CD4-positive, alpha-beta T cell treated with Interferon alpha-2 for 1 hour (primary cell): Measurements from ENCODE around the gene ANAPC16.
"Not testable (repeated sequence)": the region's sequence is repeated elsewhere in the genome, so short reads cannot be mapped to it uniquely, and the experiment has no call there.

ENCODE experiments used
- DNase-seq, 2 donors: peaks; one replicate each; pipeline ENCODE4 v3.0.0-alpha.2; 2020 to 2022

The ANAPC16 gene

GRCh38 chr10:72215611-72216549 lies at the start of gene ANAPC16, which contains the start of gene ASCC1:
ANAPC16 (plus strand) TSS chr10:72216012; CDS start chr10:72223915, 7,903 bp downstream.
ASCC1 (minus strand) TSS chr10:72216276; CDS start chr10:72213298, 2,978 bp downstream.
- DNase-seq, result peak; percentile 92 to 94

GRCh38 chr10:72167118-72167517 lies 48.7 kb upstream of the ANAPC16 start:
- DNase-seq, result no peak

- DNase-seq, result no peak
These were observed 45.5 kb upstream of the ANAPC16 start for GRCh38 chr10:72170263-72170662.

- no peak for DNase-seq
These were observed 45.1 kb upstream of the ANAPC16 start for GRCh38 chr10:72170733-72171132.

DNA sequence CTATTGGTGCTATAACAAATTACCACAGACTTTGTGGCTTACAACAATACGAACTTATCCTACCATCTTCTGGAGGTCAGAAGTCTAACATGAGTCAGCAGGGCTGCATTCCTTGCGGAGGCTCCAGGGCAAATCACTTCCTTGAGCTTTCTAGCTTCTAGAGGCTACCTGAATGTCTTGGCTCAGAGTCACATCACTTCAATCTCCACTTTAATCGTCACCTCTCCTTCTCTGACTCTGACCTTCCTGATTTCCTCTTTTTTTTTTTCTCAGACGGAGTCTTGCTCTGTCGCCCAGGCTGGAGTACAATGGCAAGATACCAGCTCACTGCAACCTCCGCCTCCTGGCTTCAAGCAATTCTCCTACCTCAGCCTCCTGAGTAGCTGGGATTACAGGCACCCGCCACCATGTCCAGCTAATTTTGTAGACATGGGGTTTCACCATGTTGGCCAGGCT lies 44.6 kb upstream of the ANAPC16 start:
- DNase-seq, result no peak

GRCh38 chr10:72173262-72173618 lies 42.6 kb upstream of the ANAPC16 start:
- DNase-seq, result no peak

GRCh38 chr10:72173619-72174296 lies 42.1 kb upstream of the ANAPC16 start:
- DNase-seq, result no peak

DNA sequence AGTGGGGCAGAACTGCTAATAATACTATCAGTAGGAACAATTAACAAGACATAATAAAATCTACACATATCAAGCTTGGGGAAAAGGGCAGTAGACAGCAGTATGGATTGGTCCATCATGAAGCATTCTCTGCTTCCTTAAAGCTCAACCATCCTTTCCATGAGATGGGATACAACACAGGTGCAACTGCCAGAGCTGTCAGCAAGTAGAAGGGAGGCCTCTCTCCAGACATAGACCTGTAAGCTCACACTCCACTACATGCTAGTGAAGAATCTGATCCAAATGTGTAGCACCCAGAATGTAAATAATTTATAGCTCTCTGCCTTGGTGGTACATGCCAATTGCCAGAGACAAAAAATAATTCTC lies 41.5 kb upstream of the ANAPC16 start:
- no peak for DNase-seq

GRCh38 chr10:72175149-72175548 lies 40.7 kb upstream of the ANAPC16 start:
- no peak for DNase-seq

GRCh38 chr10:72176701-72177100 lies 39.1 kb upstream of the ANAPC16 start:
- DNase-seq, result no peak

GRCh38 chr10:72177454-72177853 lies 38.4 kb upstream of the ANAPC16 start:
- no peak for DNase-seq

DNA sequence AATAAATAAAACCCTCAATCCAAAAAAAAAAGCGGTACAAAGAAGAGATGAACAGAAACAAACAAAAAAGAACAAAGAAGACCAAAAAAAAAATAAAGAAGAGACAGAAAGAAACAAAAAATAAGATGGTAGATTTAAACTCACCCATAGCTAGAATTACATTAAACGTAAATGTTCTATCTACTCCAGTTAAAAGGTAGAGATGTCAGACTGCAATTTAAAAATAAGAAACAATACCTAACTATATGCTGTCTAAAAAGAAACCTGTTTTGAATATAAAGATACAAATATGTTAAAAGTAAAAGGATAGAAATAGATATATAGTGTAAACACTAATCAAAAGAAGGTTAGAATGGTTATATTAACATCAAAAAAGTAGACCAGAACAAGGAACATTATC lies 31.7 kb upstream of the ANAPC16 start:
- no peak for DNase-seq

- DNase-seq, result peak in 1 of 2 donors; percentile 9
These were observed 29.4 kb upstream of the ANAPC16 start for GRCh38 chr10:72186258-72186981.

DNA sequence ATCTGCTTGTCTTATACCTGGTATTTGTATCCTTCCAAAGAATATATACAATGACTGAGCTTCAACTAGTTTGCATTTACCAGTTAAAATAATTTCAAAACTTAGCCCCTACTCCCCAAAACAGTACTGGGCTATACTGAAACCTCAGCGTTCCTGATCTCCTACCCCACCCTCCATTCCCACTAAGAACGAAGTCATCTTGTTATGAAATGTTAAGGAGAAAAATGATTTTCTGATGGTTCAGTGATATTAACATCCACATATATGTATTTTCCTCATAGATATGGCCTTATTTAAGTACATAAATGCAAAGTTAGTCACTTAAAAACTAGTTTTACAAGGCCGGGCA lies 28.9 kb upstream of the ANAPC16 start:
- DNase-seq, result no peak

DNA sequence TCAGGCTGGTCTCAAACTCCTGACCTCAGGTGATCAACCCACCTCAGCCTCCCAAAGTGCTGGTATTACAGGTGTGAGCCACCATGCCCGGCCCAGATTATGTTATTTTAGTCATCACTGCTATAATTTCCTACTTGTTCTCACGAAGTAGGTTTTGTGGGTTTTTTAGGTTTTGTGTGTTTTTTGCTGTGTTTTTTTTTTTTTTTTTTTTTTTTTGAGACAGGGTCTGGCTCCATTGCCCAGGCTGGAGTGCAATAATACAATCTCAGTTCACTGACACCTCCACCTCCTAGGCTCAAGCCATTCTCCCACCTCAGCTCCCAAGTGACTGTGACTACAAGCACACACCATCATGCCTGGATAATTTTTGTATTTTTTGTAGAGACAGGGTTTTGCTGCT lies 20.9 kb upstream of the ANAPC16 start:
- DNase-seq, result no peak

DNA sequence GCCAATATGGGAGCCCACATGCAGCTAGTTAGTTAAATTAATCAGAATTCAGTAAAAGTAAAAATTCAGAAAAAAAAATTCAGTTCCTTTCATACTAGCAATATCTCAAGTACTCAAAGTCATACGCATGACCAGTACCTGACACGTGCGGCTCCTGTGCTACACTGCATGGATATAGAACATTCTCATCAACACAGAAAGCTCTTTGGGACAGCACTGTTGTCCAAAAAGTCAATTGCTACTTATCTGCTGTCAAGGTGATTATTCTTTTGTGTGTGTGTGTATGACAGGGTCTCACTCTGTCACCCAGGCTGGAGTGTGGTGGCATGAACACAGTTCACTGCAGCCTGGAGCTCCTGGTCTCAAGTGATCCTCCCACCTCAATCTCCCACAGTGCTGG lies 14.9 kb upstream of the ANAPC16 start:
- DNase-seq, result no peak

DNA sequence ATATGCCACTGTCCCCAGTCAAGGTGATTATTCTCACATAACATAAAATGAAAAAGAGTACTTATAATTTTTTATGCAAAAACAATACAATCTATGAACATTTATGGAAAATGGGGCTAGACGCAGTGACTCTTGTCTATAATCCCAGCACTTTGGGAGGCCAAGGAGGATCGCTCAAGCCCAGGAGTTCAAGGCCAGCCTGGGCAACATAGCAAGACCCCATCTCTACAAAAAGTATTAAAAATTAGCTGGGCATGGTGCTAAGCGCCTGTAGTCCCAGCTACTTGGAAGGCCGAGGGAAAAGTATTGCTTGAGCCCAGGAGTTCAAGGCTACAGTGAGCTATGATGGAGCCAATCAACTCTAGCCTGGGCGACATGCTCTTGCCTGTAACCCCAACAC lies 14.5 kb upstream of the ANAPC16 start:
- DNase-seq, result no peak

- DNase-seq, result no peak
These were observed 11.5 kb upstream of the ANAPC16 start for GRCh38 chr10:72204296-72204695.

DNA sequence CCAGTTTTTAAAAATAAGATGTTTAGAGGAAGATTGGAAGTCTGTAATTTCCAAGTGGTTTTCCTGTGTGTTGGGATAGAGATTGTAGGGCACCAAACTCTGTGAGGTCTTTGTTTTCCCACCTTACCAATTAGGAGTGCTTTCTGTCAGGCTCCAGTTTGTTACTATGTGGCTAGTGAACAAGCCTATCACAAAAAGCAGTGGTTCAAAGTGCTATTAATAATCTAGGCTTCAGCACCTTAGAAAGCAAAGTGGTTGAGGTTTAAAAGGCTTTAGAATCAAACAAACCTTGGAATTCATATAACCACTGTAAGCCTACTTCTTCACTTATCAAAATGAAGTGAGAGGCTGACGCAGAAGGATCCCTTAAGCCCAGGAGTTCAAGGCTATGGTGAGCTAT lies 11.1 kb upstream of the ANAPC16 start:
- no peak for DNase-seq

- no peak for DNase-seq
These were observed 9.1 kb upstream of the ANAPC16 start for GRCh38 chr10:72206511-72207229.

DNA sequence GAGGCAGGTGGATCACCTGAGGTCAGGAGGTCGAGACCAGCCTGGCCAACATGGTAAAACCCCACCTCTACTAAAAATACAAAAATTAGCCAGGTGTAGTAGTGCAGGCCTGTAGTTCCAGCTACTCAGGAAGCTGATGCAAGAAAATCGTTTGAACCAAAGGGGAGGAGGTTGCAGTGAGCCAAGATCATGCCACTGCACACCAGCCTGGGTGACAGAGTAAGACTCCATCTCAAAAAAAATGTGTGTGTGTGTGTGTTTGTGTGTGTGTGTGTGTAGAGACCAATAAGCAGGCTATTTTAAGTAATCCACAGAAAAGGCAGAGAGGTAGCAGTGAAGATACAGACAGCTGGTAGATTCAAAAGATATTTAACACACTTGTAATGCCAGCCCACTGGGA lies 7.3 kb upstream of the ANAPC16 start:
- DNase-seq, result not testable (repeated sequence)

DNA sequence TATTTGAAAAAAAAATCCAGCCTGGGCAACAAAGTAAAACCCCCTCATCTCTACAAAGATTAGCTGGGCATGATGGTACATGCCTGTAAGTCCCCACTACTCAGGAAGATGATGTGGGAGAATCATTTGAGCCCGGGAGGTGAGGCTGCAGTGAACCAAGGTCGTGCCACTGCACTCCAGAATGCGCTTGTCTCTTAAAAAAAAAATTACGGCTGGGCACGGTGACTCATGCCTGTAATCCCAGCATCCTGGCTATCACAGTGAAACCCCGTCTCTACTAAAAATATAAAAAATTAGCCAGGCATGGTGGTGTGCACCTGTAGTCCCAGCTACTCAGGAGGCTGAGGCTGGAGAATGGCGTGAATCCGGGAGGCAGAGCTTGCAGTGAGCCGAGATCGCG lies 4.4 kb upstream of the ANAPC16 start:
- not testable (repeated sequence) for DNase-seq

- DNase-seq, result not testable (repeated sequence)
These were observed 4.0 kb upstream of the ANAPC16 start for GRCh38 chr10:72211832-72212231.
